Mucosa of descending colon (tissue), 3 donors: ENCODE results near the gene FAM13C. TPM values are rescaled to one million over a fixed set of nuclear protein-coding genes. Genes with fewer than 3 reads are reported as not detected.

Source experiments
- ATAC-seq: fragments of 200-7000 bp; cut with Tn5 transposase; one replicate; pipeline ENCODE4 v1.9.1; 2020; ENCODE audit warnings: mild to moderate bottlenecking, moderate library complexity
- DNase-seq, 3 donors: peaks; one replicate each; pipeline ENCODE4 v3.0.0-alpha.2; 2020
- H3K36me3 ChIP-seq: fragments of 200-600 bp; one replicate; pipeline ENCODE4 v1.8.0; 2021; ENCODE audit warnings: low read depth, mild to moderate bottlenecking
- H3K4me1 ChIP-seq: fragments of 200-600 bp; one replicate; pipeline ENCODE4 v1.8.0; 2021; ENCODE audit warnings: low read depth, mild to moderate bottlenecking
- H3K4me3 ChIP-seq: fragments of 200-600 bp; one replicate; pipeline ENCODE4 v1.8.0; 2021; ENCODE audit warnings: mild to moderate bottlenecking
- H3K9me3 ChIP-seq: fragments of 200-600 bp; one replicate; pipeline ENCODE4 v1.8.0; 2021; ENCODE audit warnings: mild to moderate bottlenecking
- CTCF ChIP-seq: fragments of 200-600 bp; IDR thresholded peaks from one replicate; pipeline ENCODE4 v1.8.0; 2022; ENCODE audit warnings: antibody characterized with exemption, mild to moderate bottlenecking
- intact Hi-C, 2 donors: fragments of 100-400 bp; cut with DNase I in 1 of 2; cut with micrococcal nuclease in 1 of 2; formaldehyde crosslinking; loops; one replicate each; pipeline versions ENCODE4 v1.11.0 to v1.11.1; 2022; cut with DNase I, micrococcal nuclease
- total RNA-seq, 3 donors: library from RNA; stranded (reverse); fragmentation: NEBNext Ultra II Directional in 2 of 3; extraction: Animal tissue kit (Norgen Biotek cat#: 25700) in 2 of 3; gene quantifications; one replicate each; pipeline versions ENCODE4 v1.2.1 to v1.2.4, GENCODE V29; 2021 to 2023
- donor health status: DM: no; HTN: no; CAD: no; lungs with moderate emphysema.
- donor health status: DM: no; HTN: no; CAD: no.
- donor health status: DM: no; HTN: yes; CAD: no.

Gene FAM13C
- total RNA-seq, 3 donors from 2014 or later: 4.2 to 18.8 (median 6.5) TPM

DNA sequence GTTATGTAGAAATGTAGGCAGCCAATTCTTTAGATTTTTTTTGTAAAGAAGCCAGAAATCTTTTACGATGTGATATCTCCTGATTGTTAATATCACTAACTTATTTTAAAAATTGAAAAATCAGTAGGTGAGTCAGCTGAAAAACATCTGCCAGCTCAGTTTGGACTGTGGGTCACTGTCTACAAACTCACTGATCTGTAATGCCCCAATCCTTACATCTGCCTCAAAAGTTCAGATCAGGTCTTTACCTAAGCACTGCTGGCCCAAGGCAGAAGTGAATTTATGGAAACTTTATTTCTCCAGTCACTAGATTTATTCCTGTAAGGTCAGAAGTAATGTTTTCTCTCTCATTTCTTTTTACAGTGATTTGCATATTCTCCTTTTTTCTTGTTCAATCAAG is 31.0 kb upstream of the FAM13C start:
- ATAC-seq: no peak
- Histone ChIP-seq H3K36me3 (no peaks in the 10 kb centered on the region), H3K4me3 (no peak overlapping the region), H3K4me1 (no peaks in the 10 kb centered on the region), H3K9me3 (no peaks in the 10 kb centered on the region)
- intact Hi-C loops: no loop called here
- TF ChIP-seq CTCF: no peak
- no peak for DNase-seq

- no peak overlapping the region for H3K4me3 ChIP-seq
- intact Hi-C loops: no loop called here
- no peaks in the 10 kb centered on the region for H3K36me3 ChIP-seq
- H3K4me1 ChIP-seq: no peaks in the 10 kb centered on the region
- no peak for TF ChIP-seq CTCF
- ATAC-seq (no peak), DNase-seq (no peak)
- no peaks in the 10 kb centered on the region for H3K9me3 ChIP-seq
Measured at GRCh38 chr10:59391060-59391459, 28.7 kb upstream of the FAM13C start.

DNA sequence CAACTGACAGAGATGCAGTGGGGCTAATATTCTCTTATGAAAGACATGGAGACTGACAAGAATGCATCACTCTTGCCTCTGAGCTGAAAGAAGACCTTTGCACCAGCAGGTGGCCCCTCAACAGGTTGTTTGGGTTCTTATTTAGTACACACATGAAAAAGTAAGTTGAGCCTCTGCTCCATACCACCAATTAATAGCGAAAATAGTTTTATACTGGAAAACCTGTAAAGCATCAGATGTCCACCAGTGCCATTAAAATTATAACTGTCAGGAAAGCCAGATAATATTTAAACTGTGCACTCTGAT is 26.3 kb upstream of the FAM13C start:
- TF ChIP-seq CTCF: no peak
- intact Hi-C loops: no loop called here

DNA sequence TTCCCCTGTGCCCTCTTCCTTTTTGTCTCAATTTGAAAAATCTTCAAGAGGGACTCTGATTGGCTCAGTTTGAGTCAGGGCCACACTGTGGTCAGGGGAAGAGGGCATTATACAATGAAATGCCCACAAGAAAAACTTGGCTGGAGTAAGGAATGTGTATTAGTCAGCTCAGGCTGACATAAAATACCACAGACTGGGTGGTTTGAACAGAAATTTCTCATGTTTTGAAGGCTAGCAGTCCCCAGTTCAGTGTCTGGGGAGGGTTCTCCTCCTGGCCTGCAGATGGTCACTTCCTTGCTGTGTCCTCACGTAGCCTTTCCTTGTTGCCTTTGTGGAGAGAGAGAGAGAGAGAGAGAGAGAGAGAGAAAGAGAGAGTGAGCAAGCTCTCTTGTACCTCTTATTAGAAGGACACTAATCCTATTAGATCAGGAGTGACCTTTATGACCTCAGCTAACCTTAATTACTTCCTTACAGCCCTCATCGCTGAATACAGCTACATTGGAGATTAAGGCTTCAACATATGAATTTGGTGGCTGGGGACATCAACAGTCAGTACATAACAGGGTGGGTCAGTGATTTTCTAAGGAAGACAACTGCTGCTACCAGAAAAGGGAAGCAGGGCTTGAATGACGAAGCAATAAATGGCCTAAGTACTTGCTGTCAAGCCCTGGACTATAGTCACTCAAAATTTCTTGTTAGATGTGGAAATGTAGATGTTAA is 25.8 kb upstream of the FAM13C start:
- TF ChIP-seq CTCF: no peak
- intact Hi-C loops: no loop called here
- H3K4me1 ChIP-seq: no peaks in the 10 kb centered on the region
- H3K36me3 ChIP-seq: no peaks in the 10 kb centered on the region
- ATAC-seq (no peak), DNase-seq (no peak)
- H3K4me3 ChIP-seq: no peak overlapping the region
- H3K9me3 ChIP-seq: no peaks in the 10 kb centered on the region

More for the DNA sequence above, 26.3 kb upstream of the FAM13C start:
- Histone ChIP-seq H3K4me3 (no peak overlapping the region), H3K9me3 (no peaks in the 10 kb centered on the region), H3K4me1 (no peaks in the 10 kb centered on the region), H3K36me3 (no peaks in the 10 kb centered on the region)
- no peak for DNase-seq
- ATAC-seq: no peak

DNA sequence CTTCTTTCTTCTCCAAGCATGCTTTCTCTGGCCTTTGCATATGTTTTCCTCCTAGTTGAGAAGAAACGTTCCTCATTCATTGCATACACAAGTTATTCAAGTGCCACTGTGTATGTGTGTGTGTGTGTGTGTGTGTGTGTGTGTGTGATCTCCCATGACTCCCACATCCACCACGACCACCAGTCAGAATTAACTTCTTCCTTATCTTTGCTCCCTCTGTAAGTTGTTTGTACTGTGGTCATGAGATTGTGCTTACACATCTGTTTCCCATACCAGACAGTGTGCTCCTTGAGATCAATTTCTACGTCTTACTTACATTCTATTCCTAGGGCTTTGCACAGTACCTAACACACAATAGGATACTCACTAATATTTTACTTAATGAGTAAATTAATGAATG is 22.4 kb upstream of the FAM13C start:
- H3K4me1 ChIP-seq: no peaks in the 10 kb centered on the region
- DNase-seq (no peak), ATAC-seq (no peak)
- intact Hi-C loops: no loop called here
- H3K9me3 ChIP-seq: no peaks in the 10 kb centered on the region
- H3K36me3 ChIP-seq: no peaks in the 10 kb centered on the region
- H3K4me3 ChIP-seq: no peak overlapping the region
- TF ChIP-seq CTCF: no peak

DNA sequence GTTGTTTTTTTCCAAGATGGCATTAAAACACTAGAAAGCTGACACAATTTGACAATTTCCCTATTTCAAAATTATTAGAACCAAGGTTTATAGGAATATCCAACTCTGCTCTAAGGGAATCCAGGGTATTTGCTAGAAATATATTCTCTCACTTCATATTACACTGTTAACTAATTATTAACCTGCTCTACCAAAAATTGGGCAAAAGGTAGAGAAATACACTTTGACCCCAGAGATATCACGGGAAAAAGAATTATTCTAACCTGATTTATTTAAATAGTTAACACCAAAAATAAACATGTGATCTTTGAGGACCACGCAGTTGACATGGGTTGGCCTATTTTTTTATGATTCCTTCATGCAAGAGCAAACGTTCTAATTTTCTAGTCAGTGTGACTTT is 21.6 kb upstream of the FAM13C start:
- intact Hi-C loops: no loop called here
- no peak for DNase-seq

More for the DNA sequence above, 21.6 kb upstream of the FAM13C start:
- no peak overlapping the region for H3K4me3 ChIP-seq
- no peaks in the 10 kb centered on the region for H3K36me3 ChIP-seq
- no peak for ATAC-seq
- TF ChIP-seq CTCF: no peak
- no peaks in the 10 kb centered on the region for H3K9me3 ChIP-seq
- no peaks in the 10 kb centered on the region for H3K4me1 ChIP-seq
